HUES48 (cell line): ENCODE results near the gene CC2D2B.
A peak's percentile ranks its signal among the peaks of the same experiment; 100 is the strongest.

Experiments used
- H3K27ac ChIP-seq: one replicate; pipeline ENCODE4 v1.7.0; 2013; ENCODE audit warnings: low read depth, low read length, inconsistent platforms
- H3K27me3 ChIP-seq: 2 replicates; pipeline ENCODE4 v1.6.1; 2013; ENCODE audit warnings: mild to moderate bottlenecking, low read length; ENCODE audit not compliant: control insufficient read depth, insufficient read depth
- H3K36me3 ChIP-seq: 2 replicates; pipeline ENCODE4 v1.6.1; 2013; ENCODE audit warnings: low read length; ENCODE audit not compliant: control insufficient read depth, insufficient read depth
- H3K4me1 ChIP-seq: 2 replicates; pipeline ENCODE4 v1.6.1; 2013; ENCODE audit warnings: mild to moderate bottlenecking, low read length; ENCODE audit not compliant: control insufficient read depth, insufficient read depth
- H3K4me3 ChIP-seq: 2 replicates; pipeline ENCODE4 v1.5.1; 2013; ENCODE audit warnings: mild to moderate bottlenecking, low read depth, low read length
- H3K9ac ChIP-seq: 2 replicates; pipeline ENCODE4 v1.6.1; 2013; ENCODE audit warnings: mild to moderate bottlenecking, low read depth, low read length, moderate library complexity
- H3K9me3 ChIP-seq: 2 replicates; pipeline ENCODE4 v1.6.1; 2013; ENCODE audit warnings: low read length; ENCODE audit not compliant: control insufficient read depth, insufficient read depth

Gene CC2D2B, protein sequence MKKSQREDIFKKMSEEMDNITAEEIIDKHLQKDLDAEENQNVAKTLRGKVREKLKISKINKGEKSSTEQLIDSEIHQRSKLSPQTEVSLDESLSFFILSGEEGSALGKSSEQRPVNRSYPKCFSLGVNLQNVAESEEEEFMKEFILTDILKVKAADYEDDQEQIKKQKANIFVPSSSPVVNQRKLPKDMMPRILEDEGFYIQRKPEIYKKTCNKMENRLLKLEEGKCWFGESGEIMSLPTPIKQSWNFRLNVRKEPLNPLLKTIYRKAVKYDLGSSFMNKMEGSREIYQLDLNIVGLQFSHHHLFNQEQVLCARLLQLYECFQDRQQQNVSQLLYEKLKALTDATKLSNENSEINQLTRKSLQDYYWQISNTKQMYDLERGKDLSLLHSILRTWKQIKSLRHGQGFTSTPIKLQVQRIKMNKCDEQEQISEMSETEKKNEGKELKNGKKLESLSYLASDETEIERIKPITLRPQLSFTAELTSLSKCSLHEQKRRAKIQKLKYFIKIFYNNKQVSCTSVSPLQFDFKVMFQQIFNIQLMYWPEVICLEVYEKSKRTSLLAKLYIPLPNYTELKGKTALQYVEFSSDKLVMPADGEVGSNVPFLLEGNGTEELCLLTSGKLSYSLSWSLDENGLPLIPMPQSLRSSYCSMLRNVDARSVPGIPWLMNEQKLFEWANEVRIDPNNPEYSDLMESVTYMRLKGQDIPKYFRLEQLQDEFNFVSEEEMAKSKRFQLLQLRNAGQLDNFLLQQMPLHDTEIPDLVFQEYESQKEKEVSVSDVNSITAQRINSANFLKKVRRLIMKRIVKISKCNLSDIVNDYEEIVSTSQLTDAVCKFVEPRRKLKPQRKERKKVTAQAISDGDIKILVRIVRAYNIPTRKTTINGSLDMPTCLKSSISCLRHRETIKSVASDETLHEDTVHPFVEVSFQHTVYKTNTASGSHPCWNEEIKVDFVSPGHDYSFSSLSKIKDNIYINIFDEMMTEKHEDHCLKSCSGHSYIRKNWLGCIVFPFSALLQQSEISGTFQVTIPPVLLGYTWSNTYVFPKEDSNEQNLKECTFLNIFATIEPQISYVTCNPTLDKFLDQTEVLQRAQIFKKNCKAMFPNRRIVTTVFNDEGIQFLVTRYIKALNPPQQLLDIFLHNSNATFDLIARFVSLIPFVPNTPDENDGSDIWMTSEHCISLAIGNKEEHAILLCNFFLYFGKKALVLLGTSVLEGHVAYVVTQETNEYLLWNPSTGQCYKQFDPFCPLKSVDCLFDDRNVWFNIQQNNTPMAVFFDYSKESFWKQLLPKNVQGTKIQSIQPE (N-terminal part only)

DNA sequence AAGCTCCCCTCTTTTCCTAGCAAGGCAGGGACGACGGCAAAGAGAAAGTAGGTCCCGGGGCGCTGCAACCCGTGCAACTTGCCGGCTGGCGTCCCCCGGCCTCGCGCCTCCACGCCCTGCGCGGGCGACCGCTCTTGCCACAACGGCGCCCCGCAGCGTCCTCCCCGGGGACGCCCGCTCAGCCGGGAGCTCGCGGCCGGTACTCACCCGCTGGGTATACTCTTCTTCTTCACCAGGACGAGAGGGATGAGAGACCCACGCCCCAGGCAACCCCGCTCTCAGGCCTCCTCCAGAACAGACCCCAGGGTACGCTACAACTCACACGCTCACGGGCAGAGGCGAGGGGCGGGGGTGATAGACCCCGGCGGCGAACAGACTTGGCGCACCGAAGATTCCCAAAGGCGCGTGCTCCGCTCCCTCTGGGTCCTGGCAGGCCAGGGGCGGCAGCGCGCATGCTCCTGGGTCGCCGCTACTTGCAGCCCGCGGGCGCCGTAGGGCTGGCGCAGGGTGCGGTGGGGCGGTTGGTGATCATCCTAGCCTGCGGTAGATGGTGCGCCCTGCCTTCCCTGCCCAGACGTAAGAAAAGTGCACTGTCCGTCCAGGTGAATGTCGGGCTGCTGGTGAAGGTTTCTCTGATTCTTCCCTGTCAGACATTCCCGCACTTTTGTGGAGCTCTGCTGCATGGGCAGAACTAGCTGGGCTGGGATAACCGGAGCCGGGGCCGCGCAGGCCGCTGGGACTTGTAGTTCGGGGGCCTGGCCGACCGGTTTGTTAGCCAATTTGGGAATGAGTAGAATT lies at the start of gene CC2D2B:
TSS of gene CC2D2B (plus strand) at position 520 of the 798 bp plus-strand sequence. CDS start 3,349 bp downstream, outside the sequence.
- peak within 1 kb of the TSS; percentile 90 for H3K4me3 ChIP-seq
- H3K36me3 ChIP-seq: peaks cover 25% of the 10 kb centered on the region
- H3K4me1 ChIP-seq: peaks cover 3% of the 10 kb centered on the region
- peak within 1 kb of the TSS; percentile 46 for H3K27ac ChIP-seq
- peak within 1 kb of the TSS; percentile 44 for H3K9ac ChIP-seq
- no peaks in the 10 kb centered on the region for H3K27me3 ChIP-seq
- no peaks in the 10 kb centered on the region for H3K9me3 ChIP-seq

DNA sequence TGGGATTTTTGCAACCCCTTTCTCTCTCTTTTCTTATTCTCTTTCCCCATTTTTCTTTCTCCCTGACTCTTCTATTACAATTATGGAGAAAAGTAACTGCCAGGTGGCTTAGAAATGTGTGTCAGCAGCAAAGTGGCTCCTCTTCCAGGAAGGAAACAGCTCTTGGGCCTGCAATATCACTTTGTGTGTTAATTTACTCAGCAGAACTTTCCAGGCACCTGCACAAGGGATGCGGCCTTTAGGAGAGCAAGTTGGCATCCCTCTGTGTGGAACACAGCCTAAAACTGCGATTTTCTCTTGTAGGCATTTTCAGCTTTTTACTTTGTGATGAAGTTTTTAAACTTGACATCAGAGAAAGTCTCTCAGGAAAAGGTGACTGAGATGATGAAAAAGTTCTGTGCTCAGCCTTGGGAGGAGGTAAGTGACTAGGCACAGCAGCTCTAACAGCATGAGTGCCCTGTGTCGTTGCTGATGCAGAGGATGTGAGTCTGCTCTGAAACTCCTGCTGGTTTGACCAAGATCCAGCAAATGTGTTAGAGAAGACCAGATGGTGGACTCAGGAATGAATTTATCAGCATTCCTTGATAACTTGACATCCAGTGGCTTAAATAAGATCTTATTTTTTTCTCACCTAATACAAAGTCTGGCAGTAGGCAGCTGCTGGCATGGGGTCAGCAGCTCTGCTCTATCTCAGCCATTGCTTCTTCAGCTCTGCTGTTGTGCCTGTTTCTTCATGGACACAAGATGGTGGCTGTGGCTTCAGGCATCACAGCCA lies 47.4 kb upstream of the CC2D2B start:
- no peaks in the 10 kb centered on the region for H3K36me3 ChIP-seq
- H3K9ac ChIP-seq: no peak overlapping the region
- H3K9me3 ChIP-seq: no peaks in the 10 kb centered on the region
- no peak overlapping the region for H3K4me3 ChIP-seq
- H3K4me1 ChIP-seq: no peaks in the 10 kb centered on the region
- no peaks in the 10 kb centered on the region for H3K27me3 ChIP-seq
- no peak overlapping the region for H3K27ac ChIP-seq

DNA sequence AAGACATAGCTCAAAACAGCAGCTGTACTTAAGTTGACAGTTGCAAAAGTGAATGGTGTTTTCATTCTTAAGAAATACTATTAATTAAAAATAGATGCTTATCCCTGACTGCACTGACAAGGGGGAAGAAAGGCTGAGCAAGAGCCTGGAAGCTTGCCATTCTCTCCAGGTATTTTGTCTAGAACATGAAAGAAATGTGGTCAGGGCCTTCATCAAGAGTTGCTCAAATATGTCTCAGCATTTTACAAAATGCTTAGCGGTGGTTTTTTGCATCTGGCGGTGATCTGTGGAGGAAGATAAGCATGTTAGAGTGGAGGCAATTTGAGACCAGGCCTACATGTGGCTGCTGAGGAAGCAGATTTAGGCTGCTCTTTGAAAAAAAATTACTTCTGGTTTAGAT lies 46.4 kb upstream of the CC2D2B start:
- Histone ChIP-seq H3K36me3 (no peaks in the 10 kb centered on the region), H3K27me3 (no peaks in the 10 kb centered on the region), H3K9me3 (no peaks in the 10 kb centered on the region), H3K9ac (no peak overlapping the region), H3K27ac (no peak overlapping the region), H3K4me1 (no peaks in the 10 kb centered on the region), H3K4me3 (no peak overlapping the region)

DNA sequence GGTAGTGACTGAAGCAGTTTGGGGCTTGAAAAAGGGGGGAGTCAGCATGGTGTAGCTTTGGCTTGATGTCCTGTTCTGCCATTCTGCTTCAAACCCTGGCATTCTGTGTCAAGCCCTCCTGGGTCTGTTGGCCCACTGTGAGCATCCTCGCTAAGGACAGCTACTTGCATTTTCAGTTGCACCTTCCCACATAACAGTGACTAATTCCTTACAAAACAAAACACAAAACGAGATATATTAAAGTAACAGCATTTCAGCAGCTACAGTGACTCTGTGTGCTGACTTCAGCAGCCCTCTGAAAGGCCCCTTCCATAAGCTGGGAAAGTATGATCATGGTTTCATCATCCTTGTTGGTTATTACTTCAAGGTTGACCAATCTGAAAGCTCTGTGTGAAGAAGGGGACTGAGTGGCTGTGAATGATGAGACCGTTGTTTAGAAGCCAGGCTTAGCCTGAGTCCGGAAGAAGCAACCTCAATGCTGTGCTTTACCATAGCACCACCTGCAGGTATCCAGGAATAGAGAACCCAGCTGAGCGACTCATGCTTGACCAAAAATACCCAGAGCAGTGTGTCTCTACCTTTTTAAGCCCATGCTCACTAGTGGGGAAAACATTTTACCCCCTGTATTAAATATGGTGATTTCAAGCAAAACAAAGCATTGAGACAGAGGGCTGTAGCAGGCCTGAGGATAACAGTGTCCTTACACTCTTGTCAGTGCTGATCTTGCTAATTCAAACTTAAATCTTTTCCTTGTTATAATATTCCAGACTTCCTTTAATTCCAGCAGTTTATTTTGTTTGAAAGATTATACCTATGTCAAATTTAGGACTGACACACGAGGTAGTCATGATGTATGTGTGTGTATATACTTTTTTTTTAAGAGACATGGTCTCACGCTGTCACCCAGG lies 42.6 kb upstream of the CC2D2B start:
- H3K4me1 ChIP-seq: no peaks in the 10 kb centered on the region
- no peak overlapping the region for H3K9ac ChIP-seq
- H3K4me3 ChIP-seq: no peak overlapping the region
- no peak overlapping the region for H3K27ac ChIP-seq
- no peaks in the 10 kb centered on the region for H3K27me3 ChIP-seq
- no peaks in the 10 kb centered on the region for H3K36me3 ChIP-seq
- H3K9me3 ChIP-seq: no peaks in the 10 kb centered on the region

DNA sequence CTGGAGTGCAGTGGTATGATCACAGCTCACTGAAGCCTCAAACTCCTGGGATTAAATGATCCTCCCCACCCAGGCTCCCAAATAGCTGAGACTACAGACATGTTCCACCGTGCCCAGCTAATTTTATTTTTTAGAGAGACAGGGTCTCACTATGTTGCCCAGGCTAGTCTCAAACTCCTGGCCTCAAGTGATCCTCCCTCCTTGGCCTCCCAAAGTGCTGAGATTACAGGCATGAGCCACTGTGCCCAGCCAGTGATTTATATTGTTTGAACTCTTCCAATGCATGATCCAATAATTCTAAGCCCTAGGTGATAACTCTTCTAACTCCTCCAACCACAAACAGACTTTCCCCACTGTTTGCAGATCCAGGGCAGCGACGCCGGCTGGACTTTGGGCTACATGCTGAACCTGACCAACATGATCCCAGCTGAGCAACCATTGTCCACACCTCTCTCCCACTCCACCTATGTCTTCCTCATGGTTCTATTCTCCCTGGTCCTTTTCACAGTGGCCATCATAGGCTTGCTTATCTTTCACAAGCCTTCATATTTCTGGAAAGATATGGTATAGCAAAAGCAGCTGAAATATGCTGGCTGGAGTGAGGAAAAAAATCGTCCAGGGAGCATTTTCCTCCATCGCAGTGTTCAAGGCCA lies 41.8 kb upstream of the CC2D2B start:
- H3K27me3 ChIP-seq: no peaks in the 10 kb centered on the region
- H3K4me1 ChIP-seq: no peaks in the 10 kb centered on the region
- H3K9ac ChIP-seq: no peak overlapping the region
- H3K27ac ChIP-seq: no peak overlapping the region
- H3K9me3 ChIP-seq: no peaks in the 10 kb centered on the region
- H3K36me3 ChIP-seq: 0 out of 2 replicates have a peak, but pooled peaks cover under 1% of the 10 kb centered on the region
- no peak overlapping the region for H3K4me3 ChIP-seq

DNA sequence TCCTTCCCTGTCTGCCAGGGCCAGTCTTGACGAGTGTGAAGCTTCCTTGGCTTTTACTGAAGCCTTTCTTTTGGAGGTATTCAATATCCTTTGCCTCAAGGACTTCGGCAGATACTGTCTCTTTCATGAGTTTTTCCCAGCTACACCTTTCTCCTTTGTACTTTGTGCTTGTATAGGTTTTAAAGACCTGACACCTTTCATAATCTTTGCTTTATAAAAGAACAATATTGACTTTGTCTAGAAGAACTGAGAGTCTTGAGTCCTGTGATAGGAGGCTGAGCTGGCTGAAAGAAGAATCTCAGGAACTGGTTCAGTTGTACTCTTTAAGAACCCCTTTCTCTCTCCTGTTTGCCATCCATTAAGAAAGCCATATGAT lies 41.3 kb upstream of the CC2D2B start:
- Histone ChIP-seq H3K4me3 (no peak overlapping the region), H3K36me3 (0 out of 2 replicates have a peak, but pooled peaks cover 4% of the 10 kb centered on the region), H3K9ac (no peak overlapping the region), H3K9me3 (no peaks in the 10 kb centered on the region), H3K4me1 (no peaks in the 10 kb centered on the region), H3K27ac (no peak overlapping the region), H3K27me3 (no peaks in the 10 kb centered on the region)

DNA sequence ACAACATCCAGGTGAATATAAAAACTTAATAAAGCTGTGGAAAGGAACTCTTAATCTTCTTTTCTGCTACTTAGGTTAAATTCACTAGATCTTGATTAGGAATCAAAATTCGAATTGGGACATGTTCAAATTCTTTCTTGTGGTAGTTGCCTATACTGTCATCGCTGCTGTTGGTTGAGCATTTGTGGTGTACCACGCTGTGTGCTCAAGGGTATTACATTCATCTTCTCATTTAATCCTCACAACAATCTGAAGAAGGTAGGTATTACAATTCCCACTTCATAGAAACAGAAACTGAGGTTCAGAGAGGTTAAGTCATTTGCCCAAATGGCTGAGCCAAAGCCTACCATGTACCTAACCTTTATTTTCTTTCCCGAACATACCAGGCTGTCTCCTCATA lies 39.9 kb upstream of the CC2D2B start:
- H3K4me3 ChIP-seq: no peak overlapping the region
- H3K9ac ChIP-seq: no peak overlapping the region
- H3K9me3 ChIP-seq: no peaks in the 10 kb centered on the region
- H3K36me3 ChIP-seq: 0 out of 2 replicates have a peak, but pooled peaks cover 6% of the 10 kb centered on the region
- H3K27me3 ChIP-seq: no peaks in the 10 kb centered on the region
- no peaks in the 10 kb centered on the region for H3K4me1 ChIP-seq
- H3K27ac ChIP-seq: no peak overlapping the region

DNA sequence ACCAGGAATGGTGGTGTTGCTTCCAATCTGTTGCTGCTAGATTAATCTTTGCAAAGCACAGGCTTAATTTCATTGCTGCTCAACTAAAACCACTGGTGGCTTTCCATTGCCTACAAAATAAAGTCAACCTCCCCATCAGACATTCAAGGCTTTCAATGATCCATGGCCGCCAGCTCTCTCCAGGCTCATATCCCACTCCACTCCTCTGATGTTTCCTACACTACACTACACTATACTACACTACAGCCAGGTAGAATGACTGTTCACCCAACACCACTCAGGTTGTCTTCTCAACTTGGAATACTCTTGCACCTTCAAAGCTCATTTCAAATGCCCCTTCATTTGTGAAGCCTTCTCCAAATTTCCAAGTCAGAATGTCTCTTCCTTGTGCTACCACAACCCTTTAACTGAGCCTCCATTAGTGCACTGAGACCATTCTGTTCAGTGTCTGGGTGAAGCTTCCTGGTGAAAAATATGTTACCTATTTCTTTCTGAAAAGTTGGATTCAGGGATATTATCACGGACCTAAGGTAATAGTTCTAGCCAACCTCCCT lies 35.5 kb upstream of the CC2D2B start:
- Histone ChIP-seq H3K27me3 (no peaks in the 10 kb centered on the region), H3K9me3 (peaks cover 14% of the 10 kb centered on the region), H3K4me3 (no peak overlapping the region), H3K27ac (no peak overlapping the region), H3K36me3 (peaks cover 40% of the 10 kb centered on the region), H3K4me1 (no peaks in the 10 kb centered on the region), H3K9ac (no peak overlapping the region)
